Measurements from ENCODE around the gene FCER2.

FCER2 gene

DNA sequence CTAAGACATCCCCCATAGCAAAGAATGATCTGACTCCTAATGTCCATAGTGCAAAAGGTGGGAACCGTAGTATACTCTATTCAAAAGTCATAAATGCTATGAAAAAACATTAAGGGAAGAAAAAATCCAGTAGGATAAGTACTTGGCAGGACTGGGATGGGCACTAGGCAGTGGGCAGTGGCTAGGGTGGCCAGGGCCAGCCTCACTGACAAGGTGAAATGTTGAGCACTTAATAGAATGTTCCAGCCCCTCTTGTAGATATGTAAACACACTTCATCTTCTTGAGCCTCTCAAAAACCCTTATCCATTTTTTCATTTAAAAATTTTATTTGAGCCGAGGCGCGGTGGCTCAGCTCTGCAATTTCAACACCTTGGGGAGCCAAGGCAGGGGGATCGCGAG lies 31.4 kb upstream of the FCER2 start:
- DNase-seq (ENCODE audit: low spot score), result no peak

DNA sequence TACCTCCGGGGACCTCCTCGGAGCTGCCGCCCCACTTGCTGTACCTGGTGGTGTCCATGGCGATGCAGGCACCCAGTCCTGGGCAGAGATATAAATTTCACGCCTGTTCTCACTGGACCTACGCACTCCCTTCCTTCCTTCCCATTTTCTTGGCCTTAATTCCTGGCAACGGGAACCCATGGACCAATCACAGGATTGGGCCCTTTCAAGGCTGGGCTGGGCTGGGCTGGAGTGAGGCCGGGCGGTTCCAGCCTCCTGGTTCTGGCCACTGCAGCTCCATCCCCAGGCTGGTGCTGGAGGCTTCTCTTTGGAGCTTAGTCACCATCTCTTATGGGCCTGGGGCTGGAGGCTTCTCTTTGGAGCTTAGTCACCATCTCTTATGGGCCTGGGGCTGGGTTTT lies 30.1 kb upstream of the FCER2 start, which contains the start of gene CLEC4G:
CLEC4G (minus strand) TSS at position 66 of the 400 bp plus-strand sequence; CDS start at position 58, 8 bp downstream.
- no peak for DNase-seq (ENCODE audit: low spot score)

- no peak for DNase-seq (ENCODE audit: low spot score)
Observed at GRCh38 chr19:7731615-7732014, 29.7 kb upstream of the FCER2 start.

DNA sequence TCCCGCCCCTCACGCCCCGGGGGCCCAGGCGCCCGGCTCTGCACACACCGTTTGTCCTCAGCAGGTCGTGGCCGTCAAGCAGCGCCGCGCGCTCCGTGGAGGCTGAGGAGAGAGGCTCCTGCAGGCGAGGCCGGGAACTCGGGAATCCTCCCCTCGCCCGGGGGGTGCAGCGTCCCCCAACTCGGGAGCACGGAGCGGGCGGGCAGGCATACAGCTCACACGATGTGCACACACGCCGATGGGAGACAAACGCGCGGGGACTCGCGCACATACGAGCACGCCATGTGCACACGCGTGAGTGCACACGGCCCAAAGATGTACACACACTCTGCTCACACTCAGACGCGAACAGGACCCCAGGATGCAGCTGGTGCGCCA lies 29.3 kb upstream of the FCER2 start:
- no peak for DNase-seq (ENCODE audit: low spot score)

DNA sequence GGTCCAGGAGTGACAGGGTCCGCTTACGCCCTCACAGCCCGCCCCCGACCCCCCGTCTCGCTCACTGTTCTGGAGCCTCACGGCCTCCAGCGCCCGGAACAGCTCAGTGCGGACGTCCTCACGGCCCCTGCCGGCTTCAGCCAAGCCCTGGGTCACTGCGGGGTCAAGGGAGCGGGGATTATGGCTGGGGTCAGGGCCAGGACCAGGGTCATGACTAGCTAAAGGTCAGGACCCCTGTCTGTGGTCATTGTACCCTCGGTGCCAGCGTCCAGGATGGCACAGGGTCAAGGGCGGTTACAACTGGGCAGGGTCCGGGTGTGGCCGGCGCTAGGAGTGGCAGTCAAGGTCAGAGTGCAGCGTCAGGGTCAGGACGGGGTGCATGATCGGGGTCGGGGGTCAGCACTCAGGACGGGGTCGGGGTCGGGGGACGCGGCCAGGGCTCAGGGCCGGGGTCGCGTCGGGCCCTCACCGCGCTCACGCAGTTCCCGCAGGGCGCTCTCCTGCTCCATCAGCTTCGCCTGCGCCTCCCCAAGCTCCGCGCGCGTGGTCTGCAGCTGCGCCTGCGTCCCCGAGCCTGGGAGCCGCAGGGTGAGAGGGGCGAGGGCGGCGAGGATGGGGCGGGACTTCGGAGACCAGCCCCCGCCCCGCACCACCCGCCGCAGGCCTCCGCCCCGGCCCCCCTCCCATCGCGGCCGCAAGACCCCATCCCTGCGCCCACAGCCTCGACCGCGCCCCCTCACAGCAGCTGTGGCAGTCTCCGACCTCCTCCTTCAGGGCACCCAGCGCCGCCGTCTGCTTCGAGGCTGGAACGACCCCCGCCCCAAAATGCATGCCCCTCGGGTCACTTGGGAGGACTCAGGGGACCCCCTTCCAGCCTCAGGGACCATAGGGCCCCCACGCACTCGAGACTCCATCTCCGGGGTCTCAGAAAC lies 28.6 kb upstream of the FCER2 start:
- no peak for DNase-seq (ENCODE audit: low spot score)

DNA sequence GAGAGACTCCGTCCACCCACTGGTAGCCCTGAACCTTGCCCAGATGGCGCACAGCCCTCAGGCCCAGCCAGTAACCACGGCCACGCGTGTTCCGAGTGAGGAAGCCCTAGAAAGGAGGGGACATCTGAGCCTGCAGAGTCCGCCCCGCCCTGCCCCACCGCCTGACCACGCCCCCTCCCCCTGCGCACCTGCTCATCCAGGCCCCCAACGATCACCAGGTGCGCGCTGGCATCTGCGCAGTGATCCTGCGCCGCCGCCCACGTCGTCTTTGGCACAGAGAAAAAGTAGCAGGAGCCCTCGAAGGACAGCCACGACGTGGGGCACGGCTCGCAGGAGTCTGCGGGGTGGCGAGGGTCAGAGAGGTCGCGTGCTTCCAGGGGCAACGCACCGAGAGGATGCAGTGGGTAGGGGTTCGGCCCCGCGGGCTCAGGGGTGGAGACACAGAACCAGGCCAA lies 27.9 kb upstream of the FCER2 start:
- DNase-seq (ENCODE audit: low spot score), result no peak

GRCh38 chr19:7729211-7729610 lies 27.3 kb upstream of the FCER2 start:
- no peak for DNase-seq (ENCODE audit: low spot score)

DNA sequence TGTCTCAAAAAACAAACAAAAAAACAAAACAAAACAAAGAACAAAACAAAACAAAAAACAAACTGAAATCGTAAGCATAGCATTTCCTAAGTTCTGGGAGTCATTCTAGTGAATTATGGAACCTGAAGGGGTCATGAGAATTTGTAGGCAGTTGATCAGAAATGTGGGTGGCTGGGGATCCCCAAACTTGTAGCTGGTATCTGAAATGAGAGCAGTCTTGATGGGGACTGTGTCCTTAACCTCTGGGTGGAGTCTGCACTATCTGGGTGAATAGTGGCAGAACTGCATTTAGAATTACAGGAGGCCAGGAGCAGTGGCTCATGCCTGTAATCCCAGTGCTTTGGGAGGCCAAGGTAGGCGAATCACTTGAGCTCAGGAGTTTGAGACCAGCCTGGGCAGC lies 23.9 kb upstream of the FCER2 start:
- no peak for DNase-seq (ENCODE audit: low spot score)

DNA sequence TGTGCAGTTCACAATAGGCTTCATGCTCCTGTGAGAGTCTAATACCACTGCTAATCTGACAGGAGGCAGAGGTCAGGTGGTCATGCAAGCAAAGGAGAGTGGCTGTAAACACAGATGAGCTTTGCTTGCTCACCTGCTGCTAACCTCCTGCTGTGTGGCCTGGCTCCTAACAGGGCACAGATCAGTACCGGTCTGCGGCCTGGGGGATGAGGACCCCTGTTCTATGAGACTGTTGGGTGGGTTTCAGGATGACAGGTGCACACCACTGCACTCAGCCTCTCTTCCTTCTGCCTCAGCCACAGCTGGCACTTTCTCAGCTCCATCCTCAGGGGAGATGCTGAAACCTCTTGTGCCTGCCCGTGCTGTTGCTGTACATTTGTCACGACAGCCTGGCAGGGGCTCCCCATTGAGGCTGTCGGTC lies 20.3 kb upstream of the FCER2 start:
- no peak for DNase-seq (ENCODE audit: low spot score)

DNA sequence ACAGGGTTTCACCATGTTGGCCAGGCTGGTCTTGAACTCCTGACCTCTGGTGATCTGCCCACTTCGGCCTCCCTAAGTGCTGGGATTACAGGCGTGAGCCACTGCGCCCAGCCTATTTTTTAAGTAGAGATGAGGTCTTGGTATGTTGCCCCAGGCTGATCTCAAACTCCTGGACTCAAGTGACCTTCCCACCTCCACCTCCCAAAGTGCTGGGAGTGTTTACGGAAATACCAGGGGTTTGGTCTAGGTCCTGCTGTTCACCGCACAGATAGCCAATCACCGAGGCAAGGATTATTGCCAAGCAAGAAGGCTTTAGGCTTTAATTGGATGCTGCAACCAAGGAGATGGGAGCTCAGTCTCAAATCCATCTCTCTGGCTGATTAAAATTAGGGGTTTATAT lies 18.4 kb upstream of the FCER2 start:
- no peak for DNase-seq (ENCODE audit: low spot score)

GRCh38 chr19:7718668-7719067 lies 16.7 kb upstream of the FCER2 start:
- no peak for DNase-seq (ENCODE audit: low spot score)

DNA sequence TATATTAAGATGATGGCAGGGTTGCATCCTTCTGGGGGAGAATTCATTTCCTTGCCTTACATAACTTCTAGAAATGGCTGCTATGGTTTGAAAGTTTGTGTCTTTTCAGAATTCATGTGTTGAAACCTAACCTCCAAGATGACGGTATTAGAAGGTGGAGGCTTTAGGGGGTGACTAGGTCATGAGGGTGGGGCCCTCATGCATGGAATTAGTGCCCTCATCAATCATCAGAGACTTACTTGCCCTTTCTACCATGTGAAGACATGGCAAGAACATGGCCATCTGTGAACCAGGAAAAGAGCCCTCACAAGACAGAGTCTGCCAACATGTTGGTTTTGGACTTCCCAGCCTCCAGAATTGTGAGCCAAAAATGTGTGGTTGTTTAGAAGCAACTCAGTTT lies 14.8 kb upstream of the FCER2 start:
- DNase-seq (ENCODE audit: low spot score), result no peak

- DNase-seq (ENCODE audit: low spot score), result no peak
Observed at GRCh38 chr19:7715671-7716070, 13.7 kb upstream of the FCER2 start.

- no peak for DNase-seq (ENCODE audit: low spot score)
Observed at GRCh38 chr19:7710616-7711015, 8.7 kb upstream of the FCER2 start.

GRCh38 chr19:7709932-7710460 lies 8.1 kb upstream of the FCER2 start:
- no peak for DNase-seq (ENCODE audit: low spot score)

DNA sequence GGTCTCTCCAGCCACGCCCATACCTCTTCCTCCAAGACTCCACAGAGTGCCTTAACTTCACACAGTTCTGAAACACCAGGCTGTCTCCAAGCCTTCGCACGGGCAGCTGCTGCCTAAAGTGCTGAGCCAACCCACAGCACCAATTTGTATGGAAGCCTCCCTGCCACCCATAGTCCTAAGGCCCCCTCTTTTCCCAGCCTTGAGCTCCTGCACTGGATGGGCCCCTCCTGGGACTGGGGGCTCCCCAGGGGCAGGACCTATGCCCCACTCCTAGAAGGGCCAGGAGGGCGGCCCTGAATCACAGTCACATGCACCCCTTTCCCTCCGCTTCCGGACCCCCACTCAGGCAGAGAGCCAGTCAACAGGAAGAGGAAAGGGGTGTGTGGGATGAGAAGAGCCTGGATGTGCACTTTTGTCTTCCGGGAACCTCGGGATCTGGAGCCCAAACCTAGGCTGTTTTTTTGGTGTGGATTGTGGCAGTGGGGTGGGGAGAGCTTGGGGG lies 5.1 kb upstream of the FCER2 start:
- no peak for DNase-seq (ENCODE audit: low spot score)

DNA sequence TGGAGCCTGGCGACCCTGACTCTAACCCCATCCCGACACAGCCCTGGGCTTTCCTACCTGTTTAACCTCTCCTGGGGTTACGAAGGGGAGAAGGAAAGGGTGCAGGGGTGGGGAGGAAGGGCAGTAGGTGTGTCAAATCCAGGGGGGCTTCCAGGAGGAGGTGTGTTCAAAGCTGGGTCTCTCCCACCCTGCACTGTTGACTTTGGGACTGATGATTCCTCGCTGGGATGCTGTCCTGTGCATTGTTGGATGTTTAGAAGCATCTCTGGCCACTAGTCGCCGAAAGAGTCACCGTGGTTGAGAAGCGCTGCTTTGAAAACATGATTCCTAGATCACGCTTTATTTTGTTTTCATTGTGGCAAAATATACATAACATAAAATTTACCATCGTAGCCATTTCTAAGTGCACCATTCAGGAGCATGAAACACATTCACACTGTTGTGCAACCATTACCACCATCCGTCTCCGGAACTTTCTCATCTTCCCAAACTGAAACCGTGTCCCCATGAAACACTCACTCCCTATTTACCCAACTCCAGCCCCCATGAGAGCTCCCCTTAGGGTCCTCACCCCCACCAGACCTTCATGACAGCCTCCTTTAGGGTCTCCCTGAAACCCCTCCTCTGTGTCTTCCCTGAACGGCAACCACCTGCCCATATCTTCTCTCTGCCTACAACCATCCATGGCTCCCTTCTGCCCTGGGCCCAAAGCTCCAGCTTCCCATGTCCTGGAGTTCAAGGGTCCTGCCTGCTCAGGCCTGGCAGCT lies 4.4 kb upstream of the FCER2 start:
- DNase-seq (ENCODE audit: low spot score), result no peak

DNA sequence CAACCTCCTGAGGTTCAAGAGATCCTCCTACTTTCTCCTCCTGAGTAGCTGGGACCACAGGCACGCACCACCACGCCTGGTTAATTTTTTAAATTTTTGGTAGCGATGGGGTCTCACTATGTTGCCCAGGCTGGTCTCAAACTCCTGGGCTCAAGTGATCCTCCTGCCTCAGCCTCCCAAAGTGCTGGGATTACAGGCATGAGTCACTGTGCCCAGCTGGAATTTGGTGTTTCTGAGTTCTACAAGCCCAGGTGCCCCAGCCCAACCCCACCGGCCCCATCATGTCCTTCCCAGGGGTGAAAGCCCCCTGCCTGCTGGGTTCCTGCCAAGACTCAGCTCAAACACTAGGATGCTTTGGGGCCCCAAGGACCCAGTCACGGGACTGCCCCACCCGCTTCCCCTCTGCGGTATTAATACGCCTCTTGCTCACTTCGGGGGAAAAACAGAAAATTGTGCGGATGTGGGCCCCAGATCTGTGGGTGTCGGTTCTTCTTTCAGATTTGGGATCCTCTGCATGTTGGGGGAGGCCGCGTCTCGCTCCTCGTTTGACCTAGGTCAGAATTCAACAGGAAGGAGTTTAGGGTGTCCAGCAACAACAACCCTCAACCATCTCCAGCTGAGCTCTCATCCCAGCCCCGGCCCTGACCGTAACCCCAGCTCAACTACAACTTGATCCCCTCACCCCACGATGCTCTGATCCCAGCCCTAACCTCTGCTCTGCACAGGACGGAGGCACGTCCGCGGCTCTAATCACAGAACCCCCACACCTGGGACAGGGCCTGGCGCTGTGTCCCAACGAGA lies 3.7 kb upstream of the FCER2 start:
- no peak for DNase-seq (ENCODE audit: low spot score)

DNA sequence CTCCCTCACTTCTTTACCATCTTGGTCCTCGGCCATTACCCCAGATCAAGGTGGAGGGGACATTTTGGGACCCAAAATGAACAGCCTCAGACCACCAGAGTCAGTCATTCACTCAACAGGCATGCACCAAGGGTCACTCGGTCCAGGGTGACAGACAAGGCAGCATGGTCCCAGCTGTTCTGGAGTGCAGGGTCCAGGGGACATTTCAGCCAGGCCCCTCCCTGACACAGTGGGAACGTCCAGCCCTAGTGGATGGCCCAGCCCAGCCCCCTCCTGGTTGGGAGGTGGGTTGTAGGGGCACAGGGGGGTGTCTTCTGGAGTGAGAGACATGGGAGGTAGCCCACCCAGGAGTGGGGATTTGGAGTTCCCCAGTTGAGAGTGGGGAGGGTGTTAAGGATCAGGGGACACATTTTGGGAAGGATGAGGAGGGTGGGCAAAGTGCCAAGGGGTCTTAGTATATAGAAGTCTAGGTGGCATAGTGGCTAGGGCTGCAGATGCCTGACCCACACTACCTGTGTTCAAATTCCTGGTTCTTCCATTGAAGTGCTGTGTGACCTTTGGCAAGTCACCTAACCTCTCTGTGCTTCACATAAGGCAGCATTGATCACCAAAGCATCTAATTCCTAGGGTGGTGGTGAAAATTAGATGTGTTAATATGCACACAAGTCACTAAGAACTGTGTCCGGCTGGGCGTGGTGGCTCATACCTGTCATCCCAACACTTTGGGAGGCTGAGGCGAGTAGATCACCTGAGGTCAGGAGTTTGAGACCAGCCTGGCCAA lies 2.5 kb upstream of the FCER2 start:
- DNase-seq (ENCODE audit: low spot score), result no peak

- DNase-seq (ENCODE audit: low spot score), result no peak
Observed at GRCh38 chr19:7703332-7703731, 1.4 kb upstream of the FCER2 start.

DNA sequence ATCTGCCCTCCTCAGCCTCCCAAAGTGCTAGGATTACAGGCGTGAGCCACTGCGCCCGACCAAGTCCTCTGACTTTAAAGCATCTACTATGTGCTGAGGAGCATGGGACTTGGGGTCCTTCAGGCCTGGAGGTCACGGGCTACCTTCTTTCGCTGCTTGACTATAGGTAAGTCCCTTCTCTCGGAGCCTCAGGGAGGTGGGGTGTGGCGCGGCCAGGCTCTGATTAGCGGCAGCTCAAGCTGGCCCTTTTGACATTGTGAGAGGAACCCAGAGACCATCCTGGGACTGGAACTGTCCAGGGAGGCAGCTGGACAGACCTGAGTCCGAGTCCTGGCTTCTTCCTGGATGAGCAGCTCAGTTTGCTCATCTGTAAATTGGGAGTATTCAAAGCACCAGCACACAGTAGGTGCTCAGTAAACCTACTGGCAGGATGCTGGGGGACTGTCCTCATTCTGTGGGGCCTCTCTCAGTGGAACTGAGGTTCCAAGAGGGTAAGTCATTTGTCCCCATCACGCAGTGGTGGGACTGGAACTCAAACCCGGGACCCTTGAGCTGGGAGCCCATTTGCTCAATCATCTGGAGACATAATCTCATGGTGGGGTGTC lies 780 bp downstream of the FCER2 start:
- no peak for DNase-seq (ENCODE audit: low spot score)
